ENCODE results near the gene PTBP3.
"Not testable (repeated sequence)": the region's sequence is repeated elsewhere in the genome, so short reads cannot be mapped to it uniquely, and the experiment has no call there.

PTBP3 gene

DNA sequence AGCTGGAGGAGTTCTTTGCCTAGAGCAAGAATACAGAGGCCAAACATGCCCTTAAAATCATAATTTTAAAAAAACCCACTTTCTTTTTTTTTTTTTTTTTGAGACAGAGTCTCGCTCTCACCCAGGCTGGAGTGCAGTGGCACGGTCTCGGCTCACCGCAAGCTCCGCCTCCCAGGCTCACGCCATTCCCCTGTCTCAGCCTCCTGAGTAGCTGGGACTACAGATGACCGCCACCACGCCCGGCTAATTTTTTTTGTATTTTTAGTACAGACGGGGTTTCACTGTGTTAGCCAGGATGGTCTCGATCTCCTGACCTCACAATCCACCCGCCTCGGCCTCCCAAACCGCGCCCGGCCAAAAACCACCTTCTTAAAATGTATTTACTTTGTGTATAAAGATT is 66.3 kb downstream of the PTBP3 start:
- not testable (repeated sequence) for DNase-seq

DNA sequence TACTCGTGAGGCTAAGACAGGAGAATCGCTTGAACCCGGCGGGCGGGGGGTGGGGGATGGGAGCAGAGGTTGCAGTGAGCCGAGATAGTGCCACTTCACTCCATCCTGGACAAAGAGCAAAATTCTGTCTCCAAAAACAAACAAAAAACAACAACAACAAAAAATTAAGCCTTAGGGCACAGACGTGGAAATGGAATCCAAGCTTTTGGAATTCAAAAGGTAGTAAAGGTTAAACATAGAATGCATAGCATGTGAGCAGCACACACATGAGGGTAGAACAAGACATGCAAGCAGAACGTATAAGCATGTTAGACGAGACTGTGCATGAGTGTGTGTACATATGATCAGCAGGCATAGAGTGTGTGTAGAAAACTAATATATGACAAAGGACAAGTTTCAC is 68.0 kb downstream of the PTBP3 start:
- no peak for DNase-seq

GRCh38 chr9:112262577-112262976 is 70.8 kb downstream of the PTBP3 start:
- no peak for DNase-seq

DNA sequence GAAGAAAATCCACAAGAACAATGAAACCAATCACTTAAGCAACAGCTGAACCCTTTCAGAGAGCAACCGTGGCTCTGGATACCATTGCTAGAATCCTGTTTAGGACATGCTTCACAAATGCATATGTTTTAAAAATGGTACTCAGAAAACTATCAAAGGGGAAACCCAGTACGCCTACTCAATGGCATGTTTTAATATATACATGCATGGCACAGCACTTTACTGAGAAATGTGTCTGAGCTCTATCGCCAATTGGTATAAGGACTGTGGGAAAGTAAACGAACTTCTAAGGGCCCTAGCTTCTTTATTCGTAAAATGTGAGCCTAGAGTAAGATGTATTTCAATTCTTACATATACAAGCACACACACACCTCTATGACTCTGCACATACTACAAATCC is 72.3 kb downstream of the PTBP3 start:
- DNase-seq, result no peak

- DNase-seq, result no peak
Observed at GRCh38 chr9:112258106-112258505, 75.3 kb downstream of the PTBP3 start.

- DNase-seq, result no peak
Observed at GRCh38 chr9:112252194-112252593, 81.2 kb downstream of the PTBP3 start.

GRCh38 chr9:112249277-112249676 is 84.1 kb downstream of the PTBP3 start:
- DNase-seq, result no peak

- DNase-seq, result no peak
Observed at GRCh38 chr9:112248722-112249121, 84.7 kb downstream of the PTBP3 start.

- no peak for DNase-seq
Observed at GRCh38 chr9:112247090-112247489, 86.3 kb downstream of the PTBP3 start.

GRCh38 chr9:112245126-112245525 is 88.3 kb downstream of the PTBP3 start:
- no peak for DNase-seq

GRCh38 chr9:112242147-112242804 is 91.1 kb downstream of the PTBP3 start:
- DNase-seq, result no peak

- no peak for DNase-seq
Observed at GRCh38 chr9:112241491-112241890, 91.9 kb downstream of the PTBP3 start.

DNA sequence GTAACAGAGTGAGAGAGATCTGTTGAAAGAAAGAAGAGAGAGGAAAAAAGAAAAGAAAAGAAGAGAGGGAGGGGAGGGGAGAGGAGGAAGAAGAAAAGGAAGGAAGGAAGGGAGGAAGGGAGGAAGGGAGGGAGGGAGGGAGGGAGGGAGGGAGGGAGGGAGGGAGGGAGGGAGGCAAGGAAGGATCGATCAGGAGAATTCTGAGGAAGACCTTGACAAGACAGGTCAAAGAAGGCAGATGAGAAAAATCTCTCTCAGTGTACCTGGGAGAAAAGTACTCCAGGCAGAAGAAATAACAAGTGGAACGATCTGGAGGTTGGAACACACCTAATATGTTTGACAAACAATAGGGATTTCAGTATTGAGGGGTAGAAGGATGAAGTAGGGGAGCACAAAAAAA is 93.7 kb downstream of the PTBP3 start:
- no peak for DNase-seq

GRCh38 chr9:112239284-112239683 is 94.1 kb downstream of the PTBP3 start:
- DNase-seq, result no peak

- no peak for DNase-seq
Observed at GRCh38 chr9:112234779-112235178, 98.6 kb downstream of the PTBP3 start.

GRCh38 chr9:112233769-112234168 is 99.7 kb downstream of the PTBP3 start:
- DNase-seq, result no peak

DNA sequence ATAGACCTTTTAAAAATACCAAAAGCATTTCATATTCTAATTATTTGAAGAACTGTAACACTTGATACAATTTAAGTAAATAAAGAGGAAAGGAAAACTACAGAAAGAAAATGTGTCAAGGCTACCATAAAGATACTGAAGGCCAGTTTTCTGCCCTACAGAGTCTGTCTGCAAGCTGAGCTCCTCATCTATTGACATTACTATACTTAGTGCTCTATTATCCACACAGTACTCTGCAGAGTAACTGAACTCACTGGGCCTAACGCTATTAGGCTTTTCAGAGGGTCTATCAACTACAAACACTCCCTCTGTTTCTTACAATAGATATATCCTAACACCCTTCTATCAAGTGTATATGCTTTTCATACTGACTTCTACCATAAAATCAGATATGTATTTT is 101.2 kb downstream of the PTBP3 start:
- DNase-seq, result no peak

DNA sequence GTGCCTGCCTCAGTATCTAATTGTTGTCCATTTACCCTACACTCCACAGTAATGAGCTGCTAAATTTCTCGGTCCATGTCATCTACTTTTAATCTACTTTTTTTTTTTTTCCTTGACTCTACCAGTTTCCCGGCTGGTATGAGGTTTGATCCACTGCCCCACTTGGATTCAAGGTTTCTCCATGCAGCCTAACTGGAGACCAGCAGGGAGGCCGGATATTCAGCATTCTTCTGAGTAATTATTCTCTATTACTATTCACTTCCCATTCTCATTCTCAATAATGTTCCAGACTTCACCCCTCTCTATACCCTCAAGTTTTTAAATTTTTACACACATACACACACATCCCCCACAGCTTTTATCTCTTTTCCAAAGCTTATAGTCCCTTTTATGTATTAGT is 107.3 kb downstream of the PTBP3 start:
- no peak for DNase-seq

DNA sequence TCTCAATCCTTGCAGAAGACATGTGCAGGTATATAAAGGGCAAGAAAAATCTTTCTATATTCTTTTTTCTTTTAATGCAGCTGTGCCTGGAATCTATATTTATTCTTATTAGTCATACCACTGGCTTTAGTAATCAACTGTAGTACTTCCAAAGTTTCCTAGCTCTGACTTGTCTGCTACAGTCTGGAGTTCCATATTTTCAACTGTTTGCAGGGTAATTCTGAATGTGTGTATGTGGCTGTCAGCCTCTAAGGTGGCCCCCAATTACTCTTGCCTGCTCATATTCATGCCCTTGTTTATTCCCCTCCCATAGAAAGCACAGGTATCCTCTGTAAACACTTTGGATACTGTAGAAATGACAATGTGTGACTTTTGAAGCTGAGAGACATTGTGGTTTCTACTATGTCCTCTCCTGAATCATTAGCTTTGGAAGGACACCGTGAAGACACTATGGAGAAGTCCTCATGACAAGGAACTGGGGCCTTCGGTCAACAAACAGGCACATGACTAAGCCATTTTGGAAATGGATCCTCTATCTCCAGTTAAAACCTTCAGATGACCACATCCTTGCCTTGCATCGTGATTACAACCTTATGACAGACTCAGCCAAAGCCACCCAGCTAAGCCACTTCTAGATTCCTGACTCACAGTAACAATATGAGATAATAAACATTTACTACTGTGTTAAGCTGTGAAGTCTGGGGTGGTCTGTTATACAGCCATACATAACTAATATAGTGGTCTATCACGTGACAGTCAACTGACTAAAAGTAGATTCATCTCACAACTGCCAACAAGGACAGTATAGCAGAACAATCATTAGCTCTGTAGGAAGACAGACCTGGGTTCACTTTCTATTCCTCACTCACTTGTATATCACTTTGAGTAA is 108.8 kb downstream of the PTBP3 start:
- no peak for DNase-seq

DNA sequence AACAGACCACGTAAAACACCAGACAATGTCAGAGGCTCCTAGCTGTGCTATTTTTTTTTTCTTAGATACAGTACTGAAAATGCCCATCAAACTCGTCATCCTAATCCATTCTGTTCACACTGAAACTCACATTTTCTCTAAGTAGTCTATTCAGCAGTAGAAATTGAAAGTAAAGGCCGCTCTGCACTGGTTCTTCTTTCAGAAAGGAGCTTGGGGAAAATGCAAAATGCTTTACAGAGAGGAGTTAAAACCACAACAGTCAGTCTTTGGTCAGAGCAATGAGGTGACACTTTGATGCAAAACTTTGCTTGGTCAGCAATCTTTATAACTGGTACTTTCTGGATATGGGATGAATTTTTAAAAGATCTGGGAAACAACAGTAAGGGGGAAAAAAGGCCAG is 114.5 kb downstream of the PTBP3 start:
- no peak for DNase-seq

DNA sequence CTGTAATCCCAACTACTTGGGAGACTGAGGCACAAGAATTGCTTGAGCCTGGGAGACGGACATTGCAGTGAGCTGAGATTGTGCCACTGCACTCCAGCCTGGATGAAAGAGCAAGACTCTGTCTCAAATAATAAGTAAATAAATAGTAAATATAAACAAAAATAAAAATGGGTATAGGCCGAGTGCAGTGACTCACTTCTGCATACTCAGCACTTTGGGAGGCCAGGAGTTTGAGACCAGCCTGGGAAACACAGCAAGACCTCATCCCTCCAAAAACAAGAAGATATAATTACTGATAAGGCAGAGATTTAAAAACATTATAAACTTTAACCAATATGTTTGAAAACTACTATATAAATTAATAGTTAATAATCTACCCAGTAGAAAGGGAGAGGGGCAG is 120.5 kb downstream of the PTBP3 start:
- DNase-seq, result no peak

- DNase-seq, result no peak
Observed at GRCh38 chr9:112207451-112207850, 126.0 kb downstream of the PTBP3 start.

DNA sequence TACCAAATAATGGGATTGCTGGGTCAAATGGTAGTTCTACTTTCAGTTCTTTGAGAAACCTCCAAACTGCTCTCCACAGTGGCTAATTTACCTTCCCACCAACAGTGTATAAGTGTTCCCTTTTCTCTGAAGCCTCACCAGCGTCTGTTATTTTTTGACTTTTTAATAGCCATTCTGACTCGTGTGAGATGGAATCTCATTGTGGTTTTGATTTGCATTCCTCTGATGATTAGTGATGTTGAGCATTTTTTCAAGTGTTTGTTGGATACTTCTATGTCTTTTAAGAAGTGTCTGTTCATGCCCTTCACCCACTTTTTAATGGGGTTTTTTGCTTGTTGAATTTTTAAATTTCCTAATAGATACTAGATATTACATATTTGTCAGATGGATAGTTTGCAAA is 129.9 kb downstream of the PTBP3 start:
- DNase-seq, result no peak

DNA sequence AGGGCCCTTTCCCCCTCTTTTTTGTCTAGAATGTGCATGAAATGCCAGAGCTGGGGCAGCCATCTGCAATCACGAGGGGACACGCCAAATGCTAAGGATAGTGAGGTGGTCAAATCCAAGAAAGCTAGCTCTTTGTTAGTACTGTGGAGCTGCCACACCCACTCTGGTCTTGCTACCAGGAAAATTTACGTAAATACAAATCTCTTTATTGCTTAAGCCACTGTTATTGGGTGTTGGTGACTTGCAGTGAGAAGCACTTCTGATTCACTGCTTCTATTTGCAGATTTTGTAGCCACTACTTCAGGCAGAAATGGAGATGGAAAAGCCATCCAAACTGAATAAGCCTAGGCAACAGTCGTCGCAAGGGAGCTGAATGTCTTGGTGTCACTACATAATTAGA is 132.7 kb downstream of the PTBP3 start:
- DNase-seq, result no peak

GRCh38 chr9:112198646-112199045 is 134.8 kb downstream of the PTBP3 start:
- DNase-seq, result no peak

All from COR-L47 (cell line).